GM21515 (cell line): Measurements from ENCODE around the gene PIM3.
"Not testable (repeated sequence)": the region's sequence is repeated elsewhere in the genome, so short reads cannot be mapped to it uniquely, and the experiment has no call there.

ENCODE experiments used
- ATAC-seq: cut with Tn5 transposase; IDR thresholded peaks from one replicate; pipeline ENCODE4 v1.9.1; 2021; ENCODE audit not compliant: unreplicated experiment

The PIM3 gene

DNA sequence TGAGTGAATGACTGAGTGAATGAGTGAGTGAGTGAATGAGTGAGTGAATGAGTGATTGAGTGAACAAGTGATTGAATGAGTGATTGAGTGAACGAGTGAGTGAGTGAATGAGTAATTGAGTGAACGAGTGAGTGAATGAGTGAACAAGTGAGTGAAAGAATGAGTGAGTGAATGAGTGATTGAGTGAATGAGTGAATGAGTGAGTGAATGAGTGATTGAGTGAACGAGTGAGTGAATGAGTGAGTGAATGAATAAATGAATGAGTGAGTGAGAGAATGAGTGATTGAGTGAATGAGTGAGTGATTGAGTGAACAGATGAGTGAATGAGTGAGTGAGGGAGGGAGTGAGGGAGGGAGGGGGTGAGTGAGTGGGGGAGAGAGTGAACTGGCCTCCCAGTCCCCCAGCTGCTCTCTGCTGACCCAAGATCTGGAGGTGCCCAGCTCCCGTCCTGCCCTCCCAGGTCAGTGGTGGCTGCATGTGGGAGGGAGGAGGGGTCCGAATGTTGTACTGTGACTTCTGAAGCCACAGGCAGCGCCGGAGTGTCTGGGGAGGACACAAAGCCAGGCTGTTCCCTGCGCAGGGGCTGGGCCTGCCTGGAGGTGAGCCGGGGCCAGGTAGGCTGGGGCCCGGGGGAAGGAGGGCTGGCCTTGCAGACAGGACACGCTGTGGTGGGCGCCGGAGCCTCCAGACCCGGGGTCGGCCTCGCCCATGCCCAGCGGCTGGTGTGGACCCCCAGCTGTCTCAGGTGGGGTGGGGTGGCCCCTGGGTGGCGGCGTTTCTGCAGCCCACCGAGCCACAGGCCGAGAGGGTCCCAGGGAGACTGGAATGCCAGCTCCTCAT lies 17.8 kb upstream of the PIM3 start:
- ATAC-seq: no peak

DNA sequence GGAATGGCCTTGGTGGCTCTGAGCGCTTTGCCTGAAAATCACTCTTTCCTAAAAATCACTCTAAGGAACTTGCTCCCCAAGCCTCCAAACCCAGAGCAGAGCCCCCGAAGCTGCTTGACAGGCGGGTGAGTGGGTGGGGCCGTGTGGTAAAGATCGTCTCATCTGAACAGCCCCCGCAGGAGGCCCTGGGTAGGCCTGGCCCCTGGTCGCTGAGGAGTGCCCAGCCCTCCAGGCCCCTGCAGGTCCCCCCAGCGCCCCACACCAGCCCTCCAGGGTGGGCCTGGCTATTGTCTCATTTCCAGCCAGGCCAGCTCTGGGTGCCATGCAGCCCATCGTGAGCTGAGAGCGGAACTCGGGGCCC lies 17.2 kb upstream of the PIM3 start:
- no peak for ATAC-seq

DNA sequence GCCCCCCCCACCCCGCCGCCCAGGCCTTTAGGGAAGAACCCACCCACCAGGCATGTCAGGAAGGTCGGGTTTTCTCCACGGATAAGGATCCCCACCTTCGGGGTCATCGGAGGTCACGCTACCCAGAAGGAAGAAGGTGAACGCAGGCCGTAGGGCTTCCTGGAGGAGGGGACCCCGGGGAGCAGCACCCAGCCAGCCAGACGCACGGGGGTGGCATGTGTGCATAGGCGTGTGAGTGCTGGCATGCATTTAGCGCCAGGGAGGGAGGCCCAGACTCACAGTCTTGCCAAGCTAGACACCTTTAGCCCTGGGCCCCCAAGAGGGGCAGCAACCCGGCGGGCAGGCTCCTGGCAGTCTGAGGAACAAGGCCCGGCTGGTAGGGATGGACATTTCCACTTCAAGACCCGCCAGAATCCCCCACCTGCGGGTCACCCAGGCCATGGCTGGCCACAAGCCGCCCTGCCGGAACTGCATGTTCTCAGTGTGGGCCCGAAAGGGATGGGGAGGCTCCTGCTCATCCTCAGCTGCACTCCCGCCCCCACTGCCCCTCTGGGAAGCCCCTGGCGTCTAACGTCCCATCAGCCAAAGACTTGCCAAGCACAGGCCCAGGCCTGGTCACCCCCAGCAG lies 16.7 kb upstream of the PIM3 start:
- no peak for ATAC-seq

DNA sequence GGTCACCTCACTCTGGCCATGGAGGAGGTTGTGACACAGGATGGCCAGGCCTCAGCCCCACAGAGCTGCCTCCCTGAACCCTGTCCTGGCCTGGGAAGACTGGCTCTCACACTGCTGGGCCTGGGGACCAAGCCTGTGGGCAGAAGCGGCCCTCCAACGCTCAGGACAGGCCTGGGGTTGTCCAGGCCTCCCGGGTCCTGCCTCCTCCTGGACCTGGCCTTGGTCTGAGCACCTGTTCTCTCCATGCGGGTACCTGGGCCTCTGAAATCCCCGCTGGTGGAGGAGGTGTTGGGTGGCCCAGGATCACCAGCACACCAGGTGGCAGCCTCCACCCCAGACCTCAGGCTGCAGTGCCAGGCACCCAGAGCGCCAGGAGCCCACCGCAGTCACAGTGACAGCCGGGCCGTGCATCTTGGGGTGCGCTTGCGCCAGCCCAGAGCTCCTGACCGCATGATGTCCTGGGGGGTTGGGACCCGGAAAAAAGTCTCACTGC lies 16.1 kb upstream of the PIM3 start:
- ATAC-seq: no peak

DNA sequence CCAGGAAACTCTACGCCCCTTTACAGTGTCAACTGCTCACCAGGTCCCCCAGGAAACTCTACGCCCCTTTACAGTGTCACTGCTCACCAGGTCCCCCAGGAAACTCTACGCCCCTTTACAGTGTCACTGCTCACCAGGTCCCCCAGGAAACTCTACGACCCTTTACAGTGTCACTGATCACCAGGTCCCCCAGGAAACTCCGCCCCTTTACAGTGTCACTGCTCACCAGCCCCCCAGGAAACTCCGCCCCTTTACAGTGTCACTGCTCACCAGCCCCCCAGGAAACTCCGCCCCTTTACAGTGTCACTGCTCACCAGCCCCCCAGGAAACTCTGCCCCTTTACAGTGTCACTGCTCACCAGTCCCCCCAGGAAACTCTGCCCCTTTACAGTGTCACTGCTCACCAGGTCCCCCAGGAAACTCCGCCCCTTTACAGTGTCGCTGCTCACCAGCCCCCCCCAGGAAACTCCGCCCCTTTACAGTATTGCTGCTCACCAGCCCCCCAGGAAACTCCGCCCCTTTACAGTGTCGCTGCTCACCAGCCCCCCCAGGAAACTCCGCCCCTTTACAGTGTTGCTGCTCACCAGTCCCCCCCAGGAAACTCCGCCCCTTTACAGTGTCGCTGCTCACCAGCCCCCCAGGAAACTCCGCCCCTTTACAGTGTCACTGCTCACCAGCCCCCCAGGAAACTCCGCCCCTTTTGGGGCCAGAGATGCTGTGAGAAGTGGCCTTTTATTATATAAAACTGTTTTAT lies 15.4 kb upstream of the PIM3 start:
- not testable (repeated sequence) for ATAC-seq

DNA sequence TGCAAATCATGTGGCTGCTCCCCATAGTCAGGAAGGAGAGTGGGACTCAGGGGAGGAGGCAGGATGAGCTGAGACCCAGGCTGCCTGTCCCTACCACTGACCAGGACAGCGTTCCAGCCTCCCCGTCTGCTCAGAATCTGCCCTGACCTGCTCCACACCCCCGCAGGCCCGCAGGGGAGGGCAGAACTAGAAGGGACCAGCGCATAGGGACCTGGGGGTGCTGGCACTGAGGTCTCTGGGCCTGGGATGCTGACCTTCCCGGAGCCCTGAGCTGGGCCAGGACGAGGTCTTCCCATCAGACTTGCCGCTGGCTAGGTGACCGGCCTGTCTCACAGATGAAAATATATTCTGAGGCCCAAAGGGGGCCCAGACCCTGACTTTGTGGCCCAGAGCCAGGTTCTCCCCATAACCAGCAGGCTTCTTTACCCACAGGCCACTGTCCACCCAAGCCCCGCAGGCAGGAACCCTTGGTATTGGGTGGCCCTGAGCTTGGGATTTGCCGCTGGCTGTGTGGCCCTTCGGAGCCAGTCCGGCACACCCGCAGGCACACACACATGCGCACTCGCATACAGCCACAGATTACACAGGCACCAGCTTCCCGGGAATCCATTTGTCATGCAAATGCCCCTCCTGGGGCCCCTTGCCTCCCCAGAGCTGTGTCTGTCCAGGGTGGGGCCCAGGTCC lies 13.8 kb upstream of the PIM3 start:
- no peak for ATAC-seq

DNA sequence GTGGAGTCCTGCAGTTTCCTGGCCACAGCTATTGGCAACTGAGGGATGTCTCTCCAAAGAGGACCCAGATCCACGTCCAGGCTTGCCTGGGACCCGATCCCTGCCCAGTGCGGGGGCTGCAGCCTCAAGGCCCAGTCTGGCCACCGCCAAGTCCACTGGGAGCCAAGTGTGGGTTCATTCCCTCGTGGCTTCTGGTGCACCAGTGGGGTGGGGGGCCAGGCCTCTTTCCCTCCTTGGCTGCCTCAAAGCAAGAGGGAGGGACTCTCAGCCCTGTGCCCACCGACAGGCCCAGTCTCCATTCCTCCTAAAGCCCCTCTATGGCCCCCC lies 13.3 kb upstream of the PIM3 start:
- no peak for ATAC-seq

DNA sequence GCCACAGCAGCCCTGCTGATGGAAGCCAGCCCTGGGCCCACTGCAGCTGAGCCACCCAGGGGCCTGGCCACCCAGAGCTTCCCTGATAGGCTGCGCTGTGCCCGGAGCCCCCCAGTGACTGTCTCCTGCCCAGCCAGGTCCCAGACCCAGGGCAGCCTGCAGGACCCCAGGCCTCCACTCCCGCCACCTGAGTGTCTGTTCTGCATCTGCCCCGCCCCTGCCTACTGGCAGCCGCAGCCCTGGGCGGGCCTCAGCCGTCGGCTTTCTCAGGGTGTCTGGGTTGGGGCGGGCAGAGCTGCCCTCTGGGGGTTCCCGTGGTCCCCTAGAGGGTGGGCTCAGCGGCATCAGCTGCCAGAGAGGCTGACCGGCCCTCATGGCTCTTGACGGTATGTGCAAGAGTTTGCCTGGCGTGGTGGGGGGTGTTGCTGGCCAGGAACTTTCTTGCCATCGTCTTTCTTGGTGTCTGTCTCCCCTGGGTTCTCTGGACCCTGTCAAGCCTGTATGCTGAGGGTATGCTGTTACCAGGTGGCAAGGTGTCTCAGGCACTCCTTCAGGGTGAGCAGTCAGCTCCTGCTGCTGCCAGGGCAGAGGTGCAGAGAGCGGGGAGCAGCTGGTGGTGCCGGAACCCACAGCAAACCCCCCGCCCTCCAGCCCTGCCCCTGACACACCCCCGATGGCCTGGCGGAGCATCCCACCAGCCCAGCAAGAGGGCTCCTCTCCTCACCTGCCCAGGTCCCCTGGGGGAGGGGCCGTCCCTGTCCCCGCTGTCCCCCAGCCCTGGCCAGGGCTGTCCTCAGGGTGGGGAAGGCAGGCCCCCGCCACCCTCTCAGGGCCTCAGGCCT lies 12.2 kb upstream of the PIM3 start:
- ATAC-seq: no peak

DNA sequence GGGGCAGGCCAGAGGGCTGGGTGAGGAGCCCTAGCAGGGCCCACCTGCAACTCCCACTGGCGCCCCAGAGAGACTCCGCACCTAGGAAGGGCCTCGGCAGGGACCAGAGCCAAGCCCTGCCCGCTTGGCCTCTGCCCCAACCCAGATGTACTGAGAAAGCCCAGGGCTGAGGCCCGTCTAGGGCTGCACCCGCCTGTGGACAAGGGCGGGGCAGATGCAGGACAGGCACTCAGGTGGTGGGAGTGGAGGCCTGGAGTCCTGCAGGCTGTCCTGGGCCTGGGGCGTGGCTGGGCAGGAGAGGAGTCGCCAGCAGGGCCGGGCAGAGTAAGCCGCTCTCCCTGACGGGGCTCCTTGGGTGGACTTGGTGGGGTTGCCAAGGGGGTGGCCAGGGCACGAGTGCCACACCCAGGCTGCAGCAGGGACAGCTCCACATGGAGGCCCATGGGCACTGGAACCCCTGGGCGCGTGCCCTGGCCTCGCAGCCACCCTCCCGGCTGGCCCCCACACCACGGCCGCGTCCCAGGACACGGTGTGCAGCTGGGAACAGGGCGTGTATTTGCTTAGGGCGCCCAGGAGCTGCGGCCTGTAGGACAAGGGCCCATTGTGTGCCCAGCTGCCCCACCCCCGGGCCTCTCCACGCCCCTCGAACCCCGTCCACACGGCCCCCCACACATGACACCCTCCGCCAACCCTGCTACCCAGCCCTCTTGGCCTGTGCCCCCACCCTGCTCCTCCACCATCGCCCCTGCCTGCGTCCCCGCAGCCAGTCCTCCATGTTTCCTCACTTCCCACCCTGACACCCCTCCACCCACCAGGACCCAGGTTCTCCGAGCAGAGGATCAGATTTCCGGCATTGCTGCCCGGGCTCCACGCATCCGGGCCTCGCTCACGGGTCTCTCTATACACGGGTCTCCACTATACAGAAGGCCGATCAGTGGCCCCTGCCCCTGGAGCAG lies 11.3 kb upstream of the PIM3 start:
- ATAC-seq: no peak

DNA sequence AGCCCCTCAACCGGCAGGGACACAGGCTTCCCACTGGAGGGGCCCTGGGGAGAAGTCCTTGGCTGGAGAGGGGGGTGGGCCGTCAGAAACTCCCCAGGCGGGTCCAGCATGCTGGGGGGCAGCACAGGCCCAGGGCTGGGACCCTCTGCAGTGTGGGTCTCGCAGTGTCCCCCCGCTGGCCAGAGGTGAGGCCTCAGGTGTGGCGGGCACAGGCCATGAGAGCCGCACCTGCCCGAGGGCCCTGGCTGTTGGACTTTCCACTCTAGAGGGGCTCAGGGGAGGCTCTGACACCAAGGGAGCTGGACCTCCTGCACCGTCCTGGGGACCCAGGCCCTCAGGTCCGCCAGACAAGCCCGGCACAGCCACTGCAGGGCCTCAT lies 10.7 kb upstream of the PIM3 start:
- no peak for ATAC-seq

DNA sequence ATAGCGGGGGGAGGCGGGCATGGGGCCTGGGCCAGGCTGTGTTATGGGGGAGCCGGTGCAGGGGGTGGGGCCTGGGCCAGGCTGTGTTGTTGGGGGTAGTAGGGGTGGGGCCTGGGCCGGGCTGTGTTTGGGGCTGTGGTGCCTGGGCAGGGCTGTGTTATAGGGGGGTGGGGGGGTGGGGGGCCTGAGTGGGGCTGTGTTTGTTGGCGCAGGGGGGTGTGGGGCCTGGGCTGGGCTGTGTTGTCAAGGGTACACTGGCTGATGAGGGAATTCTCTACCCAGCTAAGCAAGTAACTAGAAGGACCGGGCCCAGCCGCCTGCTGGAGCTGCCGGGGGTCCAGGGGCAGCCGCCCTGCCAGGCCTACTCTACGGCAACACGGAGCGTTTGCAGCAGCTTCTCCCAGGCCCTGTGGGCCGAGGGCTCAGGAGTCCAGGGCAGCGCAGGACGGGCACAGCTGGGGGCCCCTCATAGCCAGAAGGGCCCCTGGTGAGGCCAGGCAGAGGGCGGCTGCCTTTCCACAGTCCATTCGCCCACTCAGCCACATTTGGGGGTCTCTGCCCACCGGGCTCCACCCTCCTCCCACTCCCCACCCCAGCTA lies 10.1 kb upstream of the PIM3 start:
- no peak for ATAC-seq

DNA sequence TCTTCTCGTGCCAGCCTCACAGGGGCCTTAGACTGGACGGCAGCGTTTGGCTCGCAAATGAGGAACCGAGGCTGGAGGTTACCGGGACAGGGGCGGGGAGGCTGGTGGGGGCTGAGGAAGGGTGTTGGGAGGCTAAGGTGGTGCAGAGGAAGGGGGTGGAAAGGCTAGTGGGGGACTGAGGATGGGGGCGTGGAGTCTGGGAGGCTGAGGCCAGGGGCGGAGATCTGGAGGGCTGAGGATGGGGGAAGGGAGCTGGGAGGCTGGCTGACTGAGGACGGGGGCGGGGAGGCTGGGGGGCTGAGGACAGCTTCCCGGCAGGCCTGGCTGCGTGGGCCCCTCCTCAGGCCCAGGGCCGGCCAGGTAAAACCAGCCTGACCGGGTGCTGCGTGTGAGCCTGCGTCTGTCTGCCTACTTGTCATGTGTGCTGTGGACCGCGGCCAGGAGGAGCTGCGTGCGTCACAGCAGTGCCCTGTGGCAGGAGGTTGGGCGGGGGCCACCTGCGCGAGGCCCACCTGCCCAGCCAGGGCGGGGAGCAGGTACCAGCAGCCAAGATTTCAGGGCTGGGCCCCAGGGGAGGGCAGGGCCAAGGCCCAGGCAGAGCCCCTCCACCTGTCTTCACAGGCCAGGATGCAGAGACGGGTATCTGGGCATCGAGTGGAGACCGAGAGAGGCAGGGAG lies 9.4 kb upstream of the PIM3 start:
- ATAC-seq: no peak

DNA sequence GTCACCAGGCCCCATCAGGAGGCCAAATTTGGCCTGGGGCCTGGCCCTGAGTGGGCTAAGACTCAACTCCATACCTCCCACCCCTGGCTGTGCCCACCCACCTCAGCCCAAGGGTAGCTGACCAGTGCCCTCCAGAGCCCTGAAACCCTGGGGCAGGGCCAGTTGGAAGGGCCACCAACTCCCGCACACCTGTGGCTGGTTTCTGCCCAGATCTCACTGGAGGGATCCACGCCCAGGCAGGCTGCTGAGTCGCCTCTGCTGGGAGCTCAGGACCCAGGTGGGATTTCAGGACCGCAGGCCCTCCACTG lies 8.9 kb upstream of the PIM3 start:
- ATAC-seq: no peak

DNA sequence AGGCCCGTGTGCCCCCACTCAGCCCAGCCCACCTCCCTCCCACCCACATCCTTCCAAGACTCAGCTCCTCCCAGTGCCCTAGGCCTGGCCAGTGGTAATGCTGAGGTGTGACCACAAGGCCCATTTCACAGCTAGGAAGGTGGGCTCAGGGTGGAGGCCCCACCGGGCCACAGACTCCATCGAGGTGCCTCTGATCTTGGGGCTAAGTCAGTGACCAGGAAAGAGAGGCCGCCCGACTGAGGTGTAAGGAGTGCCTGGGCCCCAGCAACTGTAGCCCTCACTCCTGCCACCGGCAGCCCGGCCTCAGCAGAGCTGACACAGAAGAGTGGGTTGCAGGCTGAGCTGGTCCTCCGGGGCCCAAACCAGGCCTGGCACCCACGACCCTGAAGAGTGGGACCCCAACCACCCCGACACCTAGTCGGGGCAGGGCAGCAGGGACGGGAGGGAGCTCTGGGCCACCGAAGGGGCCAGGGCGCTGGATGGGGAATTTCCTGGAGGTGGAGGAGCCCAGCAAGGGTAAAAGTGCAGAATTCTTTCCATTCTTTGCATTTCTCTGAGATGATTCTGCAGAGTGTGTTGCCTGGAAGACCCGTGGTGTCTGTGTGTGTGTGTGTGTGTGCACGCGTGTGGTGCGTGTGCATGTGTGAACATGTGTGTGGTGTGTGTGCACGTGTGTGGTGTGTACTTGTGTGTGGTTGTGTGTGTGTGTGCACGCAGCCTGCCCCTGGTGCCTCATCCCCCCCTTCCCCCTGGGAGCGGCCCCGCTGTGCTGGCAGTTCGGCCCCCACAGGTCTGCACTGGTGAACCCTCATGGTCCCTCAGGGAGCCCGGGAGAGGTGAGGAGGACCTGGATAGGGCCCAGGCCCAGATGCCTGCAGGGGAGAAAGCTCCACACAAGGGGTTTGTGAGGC lies 8.3 kb upstream of the PIM3 start:
- no peak for ATAC-seq

DNA sequence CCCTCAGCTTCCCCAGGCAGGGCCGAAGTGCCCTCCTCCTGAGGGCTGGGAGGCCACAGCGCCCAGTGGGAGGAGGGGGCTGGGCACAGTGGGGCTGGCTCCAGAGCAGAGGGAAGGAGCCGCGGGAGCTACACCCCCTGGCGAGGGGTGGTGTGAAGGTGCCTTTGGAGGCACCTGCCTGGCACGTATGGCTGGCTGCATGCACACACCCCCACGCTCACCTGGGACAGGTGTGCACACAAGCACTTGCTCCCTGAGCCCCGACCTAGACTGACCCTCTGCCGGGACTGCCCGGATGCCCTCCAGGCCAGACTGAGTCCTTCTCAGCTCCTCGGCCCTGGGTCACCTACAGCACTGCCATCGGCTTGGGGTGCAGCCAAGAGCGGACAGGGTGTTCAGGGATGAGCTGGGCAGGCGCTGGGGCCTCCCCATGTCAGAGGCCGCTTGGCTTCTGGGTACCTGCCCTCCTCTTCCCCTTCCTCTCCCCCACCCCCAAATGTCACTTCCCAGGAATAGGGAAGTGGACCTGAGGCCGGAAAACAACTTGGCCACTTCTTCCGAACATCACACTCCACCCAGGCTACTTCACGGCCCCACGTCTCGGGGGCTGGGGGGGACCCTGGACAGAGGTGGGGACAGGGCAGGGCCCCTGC lies 7.4 kb upstream of the PIM3 start:
- ATAC-seq: no peak

DNA sequence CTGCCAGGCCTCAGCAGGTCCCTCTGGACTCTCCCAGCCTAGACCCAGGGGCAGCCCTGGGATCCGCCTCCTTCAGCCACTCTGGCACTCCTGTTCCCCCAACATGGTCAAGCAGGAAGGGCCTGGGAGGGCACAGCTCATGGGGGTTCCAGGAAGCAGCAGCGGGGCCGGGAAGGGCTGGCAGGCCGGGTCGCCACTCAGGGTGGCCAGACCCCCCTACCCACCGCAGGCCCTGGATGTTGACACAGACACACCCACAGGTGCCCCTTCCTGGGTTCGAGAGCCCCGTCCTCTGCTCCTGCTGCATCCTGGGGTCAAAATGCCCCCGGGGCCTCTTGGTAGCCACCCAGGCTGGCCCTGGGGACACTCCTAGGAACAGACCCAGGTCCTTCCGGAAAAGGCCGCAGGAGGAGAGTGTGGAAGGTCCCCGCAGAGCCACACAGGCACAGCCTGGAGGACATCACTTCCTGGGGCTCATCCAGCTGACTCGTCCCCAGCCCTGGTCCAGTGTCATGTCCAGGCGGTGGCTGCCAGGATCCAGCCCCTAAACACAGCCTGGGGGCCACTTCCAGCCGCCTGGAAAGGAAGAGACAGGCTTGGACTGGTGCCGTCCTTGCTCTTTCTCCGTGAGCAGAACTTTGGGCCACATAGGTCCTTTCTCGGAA lies 6.8 kb upstream of the PIM3 start:
- no peak for ATAC-seq

DNA sequence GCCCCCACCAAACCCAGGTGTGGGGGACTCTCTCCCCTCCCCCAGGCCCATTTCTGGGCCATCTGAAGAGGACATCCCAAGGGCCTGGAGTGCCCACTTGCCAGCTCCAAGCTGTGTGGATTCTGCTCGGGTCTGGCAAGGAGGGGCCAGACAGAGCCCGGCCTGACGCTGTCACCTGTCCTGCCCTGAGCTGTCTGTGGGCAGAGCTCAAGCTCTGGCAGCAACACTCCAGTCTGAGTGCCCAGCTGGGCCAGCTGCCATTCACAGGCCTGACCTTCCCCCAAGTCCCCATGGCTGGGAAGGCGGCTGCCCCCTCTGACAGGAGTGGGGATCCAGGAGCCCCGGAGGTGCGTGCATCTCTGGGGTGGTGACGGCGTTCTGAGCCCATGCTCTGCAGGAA lies 6.2 kb upstream of the PIM3 start:
- no peak for ATAC-seq
